Hematopoietic multipotent progenitor cell treated with erythropoietin and hydrocortisone succinate and interleukin-3 and kit ligand, for 8 days (in vitro differentiated cells): ENCODE results near the gene ATP5IF1.

Source experiments
- DNase-seq: peaks from one replicate; pipeline ENCODE4 v3.0.0-alpha.2; 2015

The ATP5IF1 gene

DNA sequence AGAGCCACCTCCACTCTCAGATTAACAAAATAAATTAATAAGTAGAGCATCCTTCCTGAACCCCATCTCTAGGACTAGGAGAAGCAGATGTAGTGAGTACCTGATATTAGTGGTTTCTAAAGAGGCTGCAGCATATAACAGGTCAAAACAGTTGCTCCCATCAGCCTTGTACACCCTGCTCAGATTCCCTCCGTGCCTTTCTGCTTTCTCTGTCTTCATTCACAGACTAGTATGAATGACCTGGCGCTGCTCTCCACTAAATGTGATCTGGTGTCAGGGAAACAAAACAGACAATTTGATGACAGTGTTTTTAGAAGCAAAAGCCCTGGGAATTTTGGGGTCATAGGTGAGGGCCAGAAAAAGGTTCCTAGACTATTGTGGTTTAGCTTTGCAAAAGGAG, 31.7 kb downstream of the ATP5IF1 start:
- no peak for DNase-seq

GRCh38 chr1:28269529-28269928, 33.6 kb downstream of the ATP5IF1 start:
- no peak for DNase-seq

DNA sequence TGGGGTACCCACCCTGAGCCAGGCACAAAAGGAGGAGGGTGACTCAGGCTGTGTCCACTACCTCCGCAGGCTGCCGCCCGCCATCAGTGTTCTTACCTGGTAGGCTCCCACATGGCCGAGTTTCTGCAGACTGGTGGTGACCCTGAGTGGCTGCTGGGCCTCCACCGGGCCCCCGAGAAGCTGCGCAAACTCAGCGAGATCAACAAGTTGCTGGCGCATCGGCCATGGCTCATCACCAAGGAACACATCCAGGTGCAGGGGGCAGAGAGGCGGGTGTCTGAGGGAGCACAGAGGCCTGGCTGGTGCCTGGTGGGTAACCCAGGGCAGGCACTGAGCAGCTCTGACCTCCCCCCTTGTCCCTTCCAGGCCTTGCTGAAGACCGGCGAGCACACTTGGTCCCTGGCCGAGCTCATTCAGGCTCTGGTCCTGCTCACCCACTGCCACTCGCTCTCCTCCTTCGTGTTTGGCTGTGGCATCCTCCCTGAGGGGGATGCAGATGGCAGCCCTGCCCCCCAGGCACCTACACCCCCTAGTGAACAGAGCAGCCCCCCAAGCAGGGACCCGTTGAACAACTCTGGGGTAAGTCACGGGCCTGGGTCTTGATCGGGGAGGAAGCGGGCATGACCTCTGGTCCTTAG, 36.4 kb downstream of the ATP5IF1 start:
- DNase-seq, result no peak

- no peak for DNase-seq
Observed at GRCh38 chr1:28273216-28273860, 37.4 kb downstream of the ATP5IF1 start.

GRCh38 chr1:28278763-28279162, 42.8 kb downstream of the ATP5IF1 start:
- peak; percentile 64 for DNase-seq

- DNase-seq, result no peak
Observed at GRCh38 chr1:28279721-28280120, 43.8 kb downstream of the ATP5IF1 start.

GRCh38 chr1:28280501-28280900, 44.6 kb downstream of the ATP5IF1 start:
- no peak for DNase-seq

DNA sequence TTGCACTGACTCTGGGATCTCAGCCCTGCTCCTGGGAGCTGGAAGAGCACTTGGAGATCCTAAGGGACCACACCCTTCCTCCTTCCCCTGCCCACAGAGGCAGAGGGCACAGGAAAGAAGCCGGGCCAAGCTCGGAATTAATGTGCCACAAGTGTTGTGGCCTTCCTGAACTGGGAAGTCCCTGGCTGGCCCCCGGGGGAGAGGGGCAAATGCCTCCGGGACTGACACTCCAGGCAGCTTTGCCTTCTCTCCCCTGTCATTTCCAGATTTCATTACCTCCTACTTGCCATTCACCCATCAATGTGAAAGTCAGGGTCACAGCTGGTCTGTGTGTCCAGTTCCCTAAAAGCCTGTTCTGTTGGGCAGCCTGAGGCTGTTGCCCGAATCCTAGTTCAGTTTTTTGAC, 45.1 kb downstream of the ATP5IF1 start:
- DNase-seq, result no peak

DNA sequence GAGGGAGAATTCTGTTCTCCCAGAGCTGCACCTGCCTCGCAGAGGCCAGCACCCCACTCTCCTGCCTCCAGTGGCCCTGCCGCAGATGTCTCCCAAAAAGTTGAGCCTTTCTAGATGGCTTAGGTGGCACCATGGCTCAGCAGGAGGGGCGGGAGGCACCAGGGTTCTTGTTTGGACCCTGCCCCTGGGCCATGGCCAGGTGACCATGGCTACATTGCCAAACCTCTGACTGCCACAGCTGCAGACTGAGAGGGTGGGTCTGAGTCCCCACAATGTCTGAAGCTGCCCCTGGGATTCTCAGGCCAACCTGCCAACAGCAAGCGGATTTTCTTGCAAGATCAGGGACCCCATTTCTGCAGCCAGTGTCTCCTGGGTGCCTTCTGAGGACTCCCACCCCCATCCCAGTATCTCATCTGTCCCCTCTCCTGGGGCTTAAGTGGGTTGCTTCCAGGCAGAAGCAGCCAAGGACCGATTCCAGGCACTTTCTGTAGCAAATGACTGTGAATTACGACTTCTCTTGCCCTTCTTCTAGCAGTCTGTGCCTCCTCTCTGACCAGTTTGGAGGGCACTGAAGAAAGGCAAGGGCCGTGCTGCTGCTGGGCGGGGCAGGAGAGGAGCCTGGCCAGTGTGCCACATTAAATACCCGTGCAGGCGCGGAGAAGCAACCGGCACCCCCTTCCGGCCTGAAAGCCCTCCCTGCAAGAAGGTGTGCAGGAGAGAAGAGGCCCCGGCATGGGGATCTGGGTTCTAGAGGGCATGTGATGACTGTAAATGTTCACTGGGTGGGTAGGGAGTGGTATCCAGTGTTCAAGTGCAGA, 45.9 kb downstream of the ATP5IF1 start:
- DNase-seq, result no peak

DNA sequence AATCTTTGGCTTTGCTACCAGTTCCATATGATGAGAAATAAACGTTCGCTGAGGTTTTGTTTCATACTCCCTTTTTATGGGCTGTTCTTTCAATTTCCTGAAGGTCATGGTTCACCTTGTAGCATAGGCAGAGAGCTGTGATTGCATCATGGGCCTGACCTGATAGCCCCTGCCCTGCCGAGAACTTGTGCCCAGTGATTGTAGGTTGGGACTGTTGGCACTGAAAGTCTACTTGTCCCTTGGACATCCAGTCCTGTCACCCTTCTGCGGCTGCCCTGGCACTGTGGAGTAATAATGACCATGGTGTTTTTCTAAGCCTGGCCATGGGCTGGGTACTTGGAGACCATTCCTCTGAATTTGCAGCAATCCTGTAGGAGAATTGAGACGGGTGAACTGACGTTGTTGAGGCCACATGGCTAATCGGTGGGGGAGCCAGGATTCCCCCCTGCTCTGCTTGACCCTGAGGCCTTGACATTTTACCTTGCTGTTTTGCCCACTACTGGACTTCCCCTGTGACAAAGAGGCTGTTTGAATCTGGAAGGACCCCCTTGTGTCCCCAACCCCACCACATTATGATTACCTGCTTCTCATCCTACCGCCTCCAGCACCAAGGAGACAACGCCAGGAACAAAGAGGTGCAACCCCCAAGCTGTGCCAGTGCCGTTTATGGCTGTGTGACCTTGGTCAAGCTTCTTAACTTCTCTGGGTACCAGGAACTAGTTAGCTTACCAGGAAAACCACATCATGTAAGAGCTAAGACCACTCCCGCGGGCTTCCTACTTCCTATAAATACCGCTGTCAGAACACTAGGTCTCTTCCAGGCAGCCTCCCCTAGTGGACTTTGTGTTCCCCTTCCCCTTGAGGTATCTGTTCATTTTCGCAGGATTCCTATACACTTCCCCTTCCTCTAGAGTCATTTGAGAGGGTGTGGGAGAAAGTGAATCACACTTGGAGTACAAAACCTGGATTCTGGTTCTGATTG, 46.8 kb downstream of the ATP5IF1 start:
- DNase-seq, result no peak

- DNase-seq, result no peak
Observed at GRCh38 chr1:28286111-28286510, 50.2 kb downstream of the ATP5IF1 start.
